ENCODE results near the gene SMIM30. TPM values are rescaled to one million over a fixed set of nuclear protein-coding genes. Genes with fewer than 3 reads are reported as not detected.

The SMIM30 gene
- polyA plus RNA-seq, 4 donors = 78.5 to 112 (median 107) TPM

Other genes starting within 250 kb of the SMIM30 start
- 1 to 10 TPM in 3 of 4 donors, under 1 TPM in 1; 0.93 to 1.6 (median 1.2) TPM for gene GPR85, start 31.7 kb downstream of the SMIM30 start, polyA plus RNA-seq (ENCODE audit: insufficient read length in 4 of 4)